ENCODE data around the gene CRHR1.
A peak's percentile ranks its signal among the peaks of the same experiment; 100 is the strongest.

CRHR1 gene

DNA sequence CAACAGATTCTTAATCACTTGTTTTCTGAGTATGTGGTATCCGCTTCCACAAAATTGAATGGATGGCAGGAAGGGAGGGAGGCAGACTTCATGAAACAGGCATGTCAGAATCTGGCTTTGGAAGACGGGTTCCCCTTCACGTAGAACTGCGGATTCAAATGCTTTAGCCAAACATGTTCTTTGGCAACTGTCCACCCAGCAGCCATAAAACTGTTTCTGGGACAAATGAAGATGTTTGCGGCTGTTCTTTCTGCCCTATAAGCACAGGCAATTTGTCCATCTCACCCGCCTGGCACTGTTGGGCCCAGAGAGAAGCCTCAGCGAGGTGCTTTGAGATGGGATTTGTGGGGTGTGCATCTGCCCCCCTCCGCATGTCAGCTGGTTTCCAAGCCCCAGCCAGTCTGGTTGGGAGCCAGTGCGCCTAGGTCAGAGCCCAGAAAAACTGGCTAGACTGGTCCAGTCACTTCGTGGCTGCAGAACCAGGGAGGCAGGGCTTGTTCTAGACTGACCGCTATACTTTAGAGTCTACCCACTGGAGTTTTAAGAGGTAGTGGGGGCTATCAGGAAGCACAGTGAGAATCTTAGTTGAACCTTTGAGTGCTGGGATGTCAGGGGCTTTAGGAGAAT is 6.3 kb downstream of the CRHR1 start:
- DNase-seq = no peak

DNA sequence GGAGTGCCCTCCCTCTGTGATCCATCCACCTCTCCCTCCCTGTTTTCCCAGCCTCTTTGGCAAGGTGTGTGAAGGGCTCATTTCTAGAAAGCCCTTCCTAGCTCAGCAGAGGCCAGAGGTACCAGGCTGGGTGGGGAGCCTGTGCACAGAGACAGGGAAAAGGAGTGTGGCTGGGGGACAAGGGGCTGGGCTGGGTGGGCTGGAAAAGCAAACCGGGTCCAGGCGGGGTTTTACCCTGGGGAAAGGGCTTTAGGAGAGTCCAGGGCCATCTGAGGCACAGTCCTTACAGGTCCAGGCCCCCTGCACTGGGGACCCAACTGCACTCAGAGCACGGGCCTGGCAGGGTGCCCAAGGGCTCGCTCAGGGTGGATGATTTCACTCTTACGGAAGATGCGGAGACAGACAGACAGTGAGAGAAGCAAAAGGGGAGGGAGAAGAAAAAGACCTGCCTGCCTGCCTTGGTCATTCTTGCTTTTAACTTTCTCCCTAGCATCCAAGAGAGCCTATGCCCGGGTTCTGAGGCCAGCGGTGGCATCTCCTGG is 7.0 kb downstream of the CRHR1 start:
- DNase-seq = no peak

DNA sequence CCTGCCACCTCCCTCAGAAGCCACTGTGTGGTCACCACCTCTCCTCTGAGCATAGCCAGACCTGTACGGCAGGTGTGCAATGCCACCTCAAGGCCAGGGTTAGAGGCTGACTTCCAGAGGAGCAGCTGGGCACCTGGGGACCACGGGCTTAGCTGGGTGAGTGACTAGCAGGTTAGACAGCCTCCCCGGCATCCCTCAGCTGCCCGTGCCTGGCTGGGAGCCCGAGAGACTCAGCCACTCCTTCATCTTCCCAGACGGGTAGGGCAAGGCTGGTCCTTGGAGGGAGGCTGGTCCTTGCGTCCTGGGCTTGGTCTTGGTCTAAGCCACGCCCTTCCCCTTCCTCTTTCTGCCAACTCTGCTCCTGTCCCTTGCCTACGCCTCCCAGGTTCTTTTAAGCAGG is 7.8 kb downstream of the CRHR1 start:
- DNase-seq = no peak

DNA sequence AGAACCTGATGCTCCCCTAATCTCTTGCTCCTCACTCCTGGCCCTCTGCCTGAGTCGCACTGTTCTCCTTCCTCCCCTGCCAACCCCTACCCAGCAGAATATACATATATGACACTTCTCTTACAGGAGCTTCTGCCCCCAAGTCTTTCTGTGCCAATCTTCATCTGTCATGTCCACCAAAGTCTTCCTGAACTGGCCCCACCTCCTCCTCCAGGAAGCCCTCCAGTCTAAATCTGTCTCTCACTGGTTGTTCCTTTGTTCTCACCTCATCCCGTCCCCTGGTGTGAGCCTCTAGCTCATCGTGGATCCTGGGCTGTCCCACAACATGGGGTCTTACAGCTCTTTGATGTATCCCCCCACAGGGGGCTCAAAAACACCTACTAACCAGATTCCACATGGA is 8.3 kb downstream of the CRHR1 start:
- DNase-seq = no peak

DNA sequence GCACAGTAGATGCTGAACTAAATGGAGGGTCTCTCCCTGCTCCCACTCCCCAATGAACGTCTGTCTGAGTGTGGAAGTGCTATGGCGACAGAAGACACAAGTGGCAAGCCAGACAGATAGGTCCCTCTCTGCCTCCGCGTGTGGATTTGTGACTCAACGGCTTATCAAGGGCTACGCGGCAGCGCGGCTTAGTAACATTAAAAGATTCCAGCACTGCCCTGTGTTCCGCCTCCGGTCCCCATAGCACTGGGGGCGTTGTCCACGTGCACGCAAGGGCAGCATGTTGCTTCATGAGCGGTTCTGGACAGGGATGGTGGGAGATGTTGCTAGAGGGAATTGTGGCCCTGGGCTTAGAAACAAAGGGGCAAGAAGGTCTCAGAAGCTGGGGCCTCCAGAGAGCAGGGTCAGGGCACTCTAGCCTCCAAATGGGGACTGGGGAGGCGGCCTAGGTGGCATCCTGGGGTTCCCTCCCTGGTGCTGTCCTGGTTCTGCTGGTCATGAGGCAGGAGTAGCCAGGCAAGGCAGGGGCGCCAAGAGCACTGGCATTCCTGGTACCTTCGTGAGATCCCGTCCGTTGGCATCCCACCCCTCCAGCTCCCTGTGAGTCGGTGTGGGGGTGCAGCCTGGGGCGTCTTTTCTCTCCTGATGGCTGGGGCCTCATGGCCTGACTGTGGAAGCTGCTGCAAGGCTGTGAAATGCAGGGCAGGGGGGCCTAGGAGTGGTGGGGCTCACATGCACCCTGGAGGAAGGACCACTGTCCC is 9.1 kb downstream of the CRHR1 start:
- DNase-seq = no peak

DNA sequence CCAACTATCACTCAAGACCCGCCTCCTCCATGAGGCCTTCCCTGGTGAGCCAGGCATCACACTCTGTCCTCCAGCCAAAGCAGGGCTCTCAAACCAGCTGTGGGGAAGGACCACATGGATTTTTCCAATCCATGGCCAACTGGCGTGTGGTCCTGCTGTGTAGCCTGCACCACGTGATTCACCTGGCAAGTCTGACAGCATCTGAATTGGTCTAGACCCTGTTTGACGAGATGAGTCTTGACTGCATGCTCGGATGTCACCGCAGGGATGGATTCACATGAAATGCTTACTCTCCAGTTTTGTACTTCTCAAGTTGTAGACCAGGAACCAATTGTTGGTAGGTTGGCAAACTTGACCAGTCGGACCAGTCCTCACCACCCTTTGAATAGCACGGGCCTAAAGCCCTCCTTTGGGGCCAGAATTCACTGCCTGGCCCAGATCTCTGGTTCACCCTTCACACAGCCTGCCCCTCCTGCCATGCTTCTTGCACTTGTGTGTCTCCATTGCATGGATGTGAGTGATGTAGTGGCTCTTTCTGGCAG is 9.9 kb downstream of the CRHR1 start:
- DNase-seq = no peak

DNA sequence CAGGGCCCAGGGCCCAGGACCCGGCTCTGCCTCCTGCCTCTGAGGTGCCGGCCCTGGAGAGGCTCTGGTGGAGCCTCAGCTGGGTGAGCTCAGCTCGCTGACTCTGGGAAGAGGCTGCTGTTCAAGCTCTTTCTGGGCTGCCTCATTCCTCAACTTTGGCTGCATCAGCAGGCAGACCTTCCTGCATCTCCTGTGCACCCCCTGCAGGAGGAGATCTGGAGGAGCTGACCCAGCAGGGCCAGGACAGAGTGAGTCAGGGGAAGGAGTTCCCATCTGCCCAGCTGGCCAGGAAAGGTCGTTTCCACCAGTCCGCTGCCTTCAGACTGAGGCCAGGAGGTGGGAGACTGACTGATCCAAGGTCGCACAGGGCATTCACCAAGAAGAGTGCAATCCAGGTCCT is 10.7 kb downstream of the CRHR1 start:
- DNase-seq = no peak

DNA sequence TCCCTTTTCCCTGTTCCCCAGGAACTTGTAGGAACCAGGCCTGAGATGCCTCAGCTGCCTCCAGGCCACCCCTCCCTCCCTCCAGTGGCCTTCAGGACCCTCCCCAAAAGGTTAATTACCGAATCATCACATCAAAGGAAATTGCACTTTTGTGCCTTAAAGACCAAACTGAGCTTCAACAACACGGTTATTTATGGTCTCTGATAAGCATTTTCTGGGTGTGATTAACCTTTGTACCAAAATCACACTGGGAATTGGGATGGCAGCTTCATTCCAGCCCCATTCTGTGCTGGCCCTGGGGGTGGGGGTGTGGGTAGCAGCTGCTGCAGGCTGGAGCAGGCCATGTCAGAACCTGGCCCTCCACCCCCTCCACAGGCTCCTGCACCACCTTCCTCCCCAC is 16.7 kb downstream of the CRHR1 start:
- DNase-seq = no peak

DNA sequence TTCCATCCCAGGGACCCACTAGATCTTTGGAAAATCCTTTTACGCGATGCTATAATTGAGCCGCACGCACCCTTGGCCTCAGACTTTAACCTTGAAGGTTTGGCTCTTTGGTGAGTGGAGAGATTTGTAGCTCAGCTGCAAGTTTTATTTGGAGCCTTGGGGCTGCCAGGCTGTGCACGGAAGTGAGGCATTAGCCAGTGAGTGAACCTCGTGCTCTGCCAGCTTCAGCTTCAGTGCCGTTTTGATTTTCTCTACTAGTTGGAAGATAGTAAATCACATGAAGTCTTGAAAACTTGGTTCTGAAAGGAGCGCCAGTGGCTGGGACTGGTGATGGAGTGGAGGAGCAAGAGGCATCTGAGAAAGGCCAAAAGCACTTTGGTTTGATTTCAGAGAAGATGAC is 17.3 kb downstream of the CRHR1 start:
- no peak for DNase-seq

DNA sequence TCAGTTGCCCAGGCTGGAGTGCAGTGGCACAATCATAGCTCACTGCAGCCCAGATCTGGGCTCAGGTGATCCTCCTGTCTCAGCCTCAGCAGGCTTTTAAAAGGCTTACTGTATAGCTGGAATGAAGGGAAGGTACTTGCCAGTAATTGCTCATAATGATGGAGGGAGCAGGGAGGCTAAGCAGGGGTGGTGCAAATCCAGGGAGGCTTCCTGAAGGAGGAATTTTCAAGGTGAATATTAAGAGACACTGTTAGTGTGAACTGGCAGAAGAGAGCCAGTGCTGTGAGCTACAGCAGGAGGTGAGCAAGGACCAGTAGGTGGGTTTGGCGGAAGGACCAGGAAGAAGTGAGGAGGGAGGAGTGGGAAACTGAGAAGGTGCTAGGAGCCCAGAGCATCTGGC is 24.7 kb downstream of the CRHR1 start:
- DNase-seq = no peak

DNA sequence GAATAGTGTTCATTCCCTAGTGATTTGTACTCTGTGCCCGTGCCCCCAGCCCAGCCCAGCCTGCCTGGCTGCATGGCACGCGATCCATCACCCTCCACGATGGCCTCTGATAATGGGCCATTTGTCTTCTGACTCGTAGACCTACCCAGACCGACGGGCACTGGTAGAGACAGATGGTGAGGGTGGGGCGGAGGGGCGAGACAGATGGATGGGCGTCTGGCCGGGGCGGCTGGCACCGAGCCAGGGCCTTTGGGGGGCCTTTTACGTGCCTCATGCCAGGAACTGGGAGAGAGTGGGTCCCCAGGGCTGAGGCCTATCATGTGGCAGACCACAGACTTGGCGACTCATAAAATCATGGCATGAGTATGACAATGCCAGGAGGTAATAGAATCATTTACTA is 25.4 kb downstream of the CRHR1 start:
- peak; percentile 93 for DNase-seq

DNA sequence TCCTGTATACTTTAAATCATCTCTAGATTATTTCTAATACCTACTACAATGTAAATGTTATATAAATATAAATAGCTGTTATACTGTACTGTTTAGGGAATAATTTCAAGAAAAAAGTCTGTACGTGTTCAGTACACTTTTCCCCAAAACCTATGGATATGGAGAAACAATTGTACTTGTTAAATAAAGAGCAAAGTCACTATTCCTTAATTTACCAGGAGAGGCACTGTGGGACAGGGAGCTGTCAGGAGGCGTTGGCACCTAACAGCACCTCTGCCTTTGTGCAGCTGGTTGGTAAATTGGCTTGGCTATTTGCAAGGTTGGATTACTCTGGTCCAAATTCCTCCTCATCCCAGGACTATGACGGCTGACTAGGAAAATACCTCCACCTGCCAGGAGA is 28.0 kb downstream of the CRHR1 start:
- DNase-seq = no peak

DNA sequence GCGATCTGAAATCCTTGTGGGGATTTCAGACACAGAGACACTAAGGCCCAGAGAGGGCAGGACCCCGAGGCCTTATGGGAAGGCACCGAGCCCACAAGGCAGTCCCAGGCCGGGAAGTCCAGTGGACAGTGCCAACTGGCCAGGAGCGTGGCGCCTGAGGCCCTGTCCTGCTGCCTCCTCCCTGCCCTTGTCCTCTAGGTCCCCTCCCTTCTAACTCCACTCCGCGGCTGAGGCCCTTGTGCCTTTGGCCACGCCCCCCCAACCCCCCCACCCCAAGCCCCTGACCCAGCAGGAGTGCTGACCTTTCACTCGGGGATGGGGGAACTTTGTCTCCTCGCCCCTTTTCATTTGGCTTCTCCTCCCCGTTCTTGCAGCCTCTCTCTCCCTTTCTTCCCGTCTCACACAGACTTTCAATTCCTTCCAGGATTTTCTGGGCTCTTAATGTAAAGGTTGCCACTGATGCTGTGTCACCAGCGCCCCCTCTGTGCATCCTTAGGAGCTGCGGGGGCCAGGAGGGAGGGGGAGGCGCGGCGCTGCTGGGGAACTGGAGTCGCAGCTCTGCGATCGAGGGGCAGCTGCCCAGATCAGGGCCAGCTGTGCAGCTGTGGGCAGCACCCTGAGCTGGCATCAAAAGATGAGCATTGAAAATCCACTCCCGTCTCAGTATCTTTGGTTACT is 29.1 kb downstream of the CRHR1 start:
- DNase-seq = no peak

DNA sequence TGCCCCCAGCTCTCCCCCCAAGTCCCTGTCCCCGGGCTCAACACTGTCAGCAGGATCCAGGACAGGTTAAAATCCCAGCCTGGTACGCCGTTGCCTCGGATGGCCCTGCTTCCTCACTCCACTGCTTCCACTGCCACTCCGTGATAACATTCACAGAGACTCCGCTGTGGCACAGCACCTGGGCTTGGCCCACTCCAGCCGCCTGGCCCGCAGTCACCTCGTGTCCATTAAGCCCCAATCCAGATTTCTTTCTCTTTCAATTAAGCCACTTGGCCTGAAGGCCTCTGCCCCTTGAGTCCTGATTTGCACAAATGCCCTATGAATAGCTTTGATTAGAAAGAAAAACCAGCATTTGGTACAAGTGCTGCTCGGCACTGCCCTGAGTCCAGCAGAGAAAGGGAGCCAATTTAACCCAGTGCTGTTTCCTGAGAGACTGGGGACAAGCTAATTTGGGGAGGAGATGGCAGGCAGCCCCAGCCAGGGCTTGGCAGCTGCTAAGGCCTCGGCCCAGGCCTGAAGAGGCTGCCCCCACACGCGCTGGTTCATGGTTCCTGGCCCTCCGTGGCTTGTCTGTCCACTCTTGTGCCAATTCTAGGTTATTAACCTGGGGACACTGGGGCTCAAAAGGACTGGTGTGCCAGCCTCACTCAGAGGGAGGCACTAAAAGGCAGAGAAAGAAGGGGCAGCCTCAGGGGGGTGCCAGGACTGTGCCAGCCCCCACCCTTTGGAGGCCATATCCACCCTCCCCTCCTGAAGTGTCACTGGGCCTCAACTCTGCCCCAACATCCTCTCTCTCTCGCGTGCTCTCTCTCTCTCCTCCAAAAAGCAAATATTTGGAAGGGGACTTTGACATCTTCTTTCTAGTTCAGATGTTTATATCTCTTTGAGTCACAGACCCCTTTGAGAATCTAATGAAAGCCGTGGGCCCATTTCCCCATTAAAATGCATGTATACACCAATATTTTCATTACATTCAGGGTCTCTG is 30.8 kb downstream of the CRHR1 start:
- no peak for DNase-seq

DNA sequence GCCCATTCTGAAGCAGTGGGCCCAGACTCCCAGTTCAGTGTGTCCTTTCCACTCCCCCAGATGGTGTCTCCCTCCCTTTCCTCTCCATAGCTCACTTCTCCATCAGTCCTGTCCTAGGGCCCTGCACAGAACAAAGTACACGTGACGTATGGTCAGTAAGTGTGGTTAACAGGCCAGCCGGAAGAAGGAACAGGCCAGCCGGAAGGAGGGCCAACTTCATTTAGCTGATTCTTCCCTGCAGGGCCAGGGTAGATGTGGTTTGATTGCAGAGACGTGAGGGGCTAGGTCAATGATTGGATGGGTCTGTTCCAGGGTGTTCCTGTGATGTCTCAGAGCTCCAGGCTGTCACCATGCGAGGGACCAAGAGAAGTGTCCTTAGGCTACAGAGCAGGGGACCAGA is 31.6 kb downstream of the CRHR1 start:
- DNase-seq = no peak

DNA sequence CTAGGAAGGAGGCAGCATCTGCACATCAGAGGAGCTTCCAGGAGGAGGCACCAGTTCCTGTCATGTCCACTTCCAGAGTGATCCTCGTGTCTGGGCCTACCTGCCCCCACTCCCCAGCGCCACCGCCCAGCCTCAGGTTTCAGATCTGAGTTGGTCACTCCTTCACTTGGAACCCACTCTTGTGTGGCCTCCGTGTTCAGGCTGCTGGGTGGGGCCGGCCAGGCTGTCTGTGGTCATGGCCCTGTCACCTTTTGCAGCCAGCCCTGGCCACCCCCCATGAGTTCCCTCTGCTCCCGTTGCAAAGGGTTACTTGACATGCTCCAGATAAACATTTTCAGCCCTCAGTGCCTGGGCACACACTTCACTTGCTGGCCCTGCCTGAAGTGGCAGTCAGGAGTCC is 33.9 kb downstream of the CRHR1 start:
- DNase-seq = no peak

DNA sequence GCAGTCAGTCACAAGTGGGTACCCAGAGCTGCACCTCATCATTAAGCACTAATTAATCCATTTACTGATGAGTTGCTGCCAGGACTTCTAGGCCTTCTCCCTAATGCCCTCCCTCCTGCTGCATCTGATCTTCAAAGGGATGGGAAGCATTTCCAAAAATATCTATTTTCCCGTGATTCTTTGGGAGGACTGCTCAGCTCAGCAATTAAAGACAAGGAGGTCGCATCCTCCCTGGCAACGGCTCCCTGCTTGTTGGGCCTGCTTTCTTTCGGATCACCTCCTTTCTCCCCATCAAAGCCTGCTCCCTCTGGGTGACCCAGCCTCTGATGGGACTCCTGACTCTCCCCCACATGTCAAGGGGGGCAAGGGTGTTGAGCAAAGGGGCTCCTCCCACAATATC is 34.6 kb downstream of the CRHR1 start:
- no peak for DNase-seq

DNA sequence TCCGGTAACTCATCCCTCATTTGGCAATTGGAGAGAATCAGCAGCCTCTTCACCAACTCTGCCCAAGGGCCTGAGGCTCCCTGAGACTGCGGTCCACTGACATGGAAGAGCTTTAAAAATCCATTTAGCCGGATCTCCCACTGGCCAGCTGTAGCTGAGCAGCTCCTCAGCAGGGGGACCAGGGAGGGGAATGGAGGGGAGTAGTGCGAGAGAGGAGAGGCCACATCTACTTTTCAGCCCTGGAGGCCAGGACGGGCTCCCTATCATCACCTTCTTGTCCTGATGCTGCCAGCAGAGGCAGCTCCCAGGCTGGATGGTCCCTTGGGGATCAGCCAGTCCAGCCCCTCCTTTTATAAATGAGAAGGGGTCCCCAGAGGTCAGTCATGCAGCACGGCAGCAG is 35.5 kb downstream of the CRHR1 start:
- no peak for DNase-seq

DNA sequence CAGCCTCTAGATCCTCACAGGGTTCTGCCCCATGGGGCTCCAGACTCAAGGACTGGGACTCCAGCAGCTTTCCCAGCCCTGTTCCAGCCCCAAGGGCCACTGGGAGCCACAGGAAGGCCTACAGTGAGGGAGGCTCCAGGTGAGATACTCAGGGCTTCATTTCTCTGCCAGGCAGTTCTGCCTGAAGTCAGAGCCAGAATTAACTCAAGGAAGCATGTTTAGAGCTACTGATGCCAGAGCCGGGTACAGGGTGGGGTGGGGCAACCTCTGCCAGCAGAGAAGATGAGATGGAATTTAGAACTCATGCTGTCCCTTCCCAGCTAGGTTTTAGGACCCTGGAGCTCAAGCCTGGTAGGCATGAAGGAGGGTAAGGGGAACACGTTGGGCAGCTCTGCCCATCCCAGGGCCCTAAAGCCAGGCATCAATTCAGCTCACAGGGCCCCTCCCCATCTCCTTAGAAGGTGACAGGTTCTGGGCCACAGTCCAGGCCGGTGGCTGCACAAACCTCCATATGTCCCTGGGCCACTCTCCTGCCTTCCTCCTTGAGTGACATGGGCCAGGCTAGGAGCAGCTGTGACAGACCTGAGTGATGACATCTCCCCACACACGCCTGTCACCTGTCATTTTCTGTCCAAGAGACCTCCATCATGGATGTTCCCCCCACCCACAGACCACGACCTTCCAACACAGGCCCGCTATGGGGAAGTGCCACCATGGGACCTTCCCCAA is 36.1 kb downstream of the CRHR1 start:
- DNase-seq = no peak

DNA sequence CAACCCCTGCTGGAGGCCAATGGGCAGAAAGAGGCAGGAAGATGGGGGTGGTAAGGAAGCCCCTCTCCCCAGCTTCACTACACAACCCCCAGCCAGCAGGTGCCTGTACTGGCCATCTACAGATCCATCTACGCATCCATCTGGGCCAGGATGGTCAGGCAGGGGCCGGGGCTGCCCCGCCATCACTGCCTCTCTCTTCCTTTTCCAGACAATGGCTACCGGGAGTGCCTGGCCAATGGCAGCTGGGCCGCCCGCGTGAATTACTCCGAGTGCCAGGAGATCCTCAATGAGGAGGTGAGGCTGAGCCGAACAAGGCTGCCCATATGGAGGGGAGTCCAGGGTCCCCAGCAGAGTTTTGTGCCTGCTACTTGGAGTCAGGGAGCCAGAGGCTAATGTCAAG is 37.0 kb downstream of the CRHR1 start:
- no peak for DNase-seq

DNA sequence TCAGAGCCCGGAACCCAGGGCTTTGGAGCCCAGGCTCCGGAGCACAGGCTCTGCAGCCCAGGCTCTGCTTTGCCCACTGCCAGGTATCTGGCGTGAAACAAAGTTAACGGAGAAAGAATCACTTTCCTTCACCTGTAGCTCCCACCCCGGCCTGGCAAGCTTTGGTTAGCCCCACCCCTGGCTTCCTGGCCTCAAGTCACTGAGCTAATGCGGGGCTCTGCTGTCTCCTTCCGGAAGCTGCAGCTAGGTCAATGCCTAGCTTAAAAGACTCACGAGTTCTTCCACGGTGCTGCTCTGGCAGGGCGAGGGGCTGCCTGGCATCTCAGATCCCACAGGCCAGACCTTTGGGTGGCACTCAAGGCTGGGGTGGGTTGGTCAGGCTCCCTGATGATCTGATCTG is 39.5 kb downstream of the CRHR1 start:
- DNase-seq = no peak

DNA sequence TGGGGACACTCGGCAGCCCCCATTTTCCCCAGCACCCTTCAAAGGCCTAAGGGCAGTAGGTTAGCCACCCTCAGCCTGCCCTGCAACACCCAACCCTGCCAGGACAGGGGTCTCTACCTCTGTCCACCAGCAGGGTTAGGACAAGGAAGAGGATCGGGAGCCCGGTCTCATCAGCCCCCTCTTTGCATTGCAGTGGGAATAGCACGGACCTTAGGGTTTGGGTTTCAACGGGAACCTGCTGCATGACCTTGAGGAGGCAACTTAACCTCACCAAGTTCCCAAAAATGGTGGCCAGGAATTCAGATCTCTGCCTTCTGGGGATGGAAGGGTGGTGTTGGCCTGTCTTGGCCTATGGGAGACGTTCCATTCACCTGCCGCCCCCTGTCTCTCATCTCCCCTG is 40.4 kb downstream of the CRHR1 start:
- no peak for DNase-seq

All from NCI-H2171 (cell line).